ENCODE results near the gene PARVB. TPM values are rescaled to one million over a fixed set of nuclear protein-coding genes. Genes with fewer than 3 reads are reported as not detected.

Gene PARVB
- total RNA-seq, 2 experiments from 2014 or later, result 71.4 to 71.5 TPM

- H3K4me3 Mint-ChIP-seq, result no peak overlapping the region
- no peaks in the 10 kb centered on the region for H3K9me3 Mint-ChIP-seq
- no peak overlapping the region for H3K27ac Mint-ChIP-seq
- no peaks in the 10 kb centered on the region for H3K27me3 Mint-ChIP-seq
- H3K4me1 Mint-ChIP-seq, result peaks cover 24% of the 10 kb centered on the region
- no peak for DNase-seq
- peaks cover 43% of the 10 kb centered on the region for H3K36me3 Mint-ChIP-seq
Observed at GRCh38 chr22:43994006-43994405, 30.1 kb upstream of the PARVB start.

- Mint-ChIP-seq H3K27me3 (no peaks in the 10 kb centered on the region), H3K4me3 (no peak overlapping the region), H3K27ac (no peak overlapping the region), H3K4me1 (peaks cover 24% of the 10 kb centered on the region), H3K9me3 (no peaks in the 10 kb centered on the region), H3K36me3 (peaks cover 43% of the 10 kb centered on the region)
- DNase-seq, result no peak
Observed at GRCh38 chr22:43994416-43994815, 29.7 kb upstream of the PARVB start.

GRCh38 chr22:43995057-43995685 is 28.9 kb upstream of the PARVB start:
- Mint-ChIP-seq H3K27me3 (no peaks in the 10 kb centered on the region), H3K4me3 (peak overlapping the region; percentile 88), H3K27ac (peak overlapping the region; percentile 94), H3K9me3 (no peaks in the 10 kb centered on the region), H3K36me3 (peaks cover 43% of the 10 kb centered on the region), H3K4me1 (peaks cover 24% of the 10 kb centered on the region)
- no peak for DNase-seq

- no peak for DNase-seq
- peaks cover 24% of the 10 kb centered on the region for H3K4me1 Mint-ChIP-seq
- no peaks in the 10 kb centered on the region for H3K9me3 Mint-ChIP-seq
- H3K4me3 Mint-ChIP-seq, result peak overlapping the region; percentile 88
- H3K27me3 Mint-ChIP-seq, result no peaks in the 10 kb centered on the region
- H3K36me3 Mint-ChIP-seq, result peaks cover 44% of the 10 kb centered on the region
- peak overlapping the region; percentile 94 for H3K27ac Mint-ChIP-seq
Observed at GRCh38 chr22:43995798-43996169, 28.3 kb upstream of the PARVB start.

GRCh38 chr22:43996170-43996980 is 27.7 kb upstream of the PARVB start:
- Mint-ChIP-seq H3K4me3 (peak overlapping the region; percentile 88), H3K36me3 (peaks cover 44% of the 10 kb centered on the region), H3K27me3 (no peaks in the 10 kb centered on the region), H3K4me1 (peaks cover 24% of the 10 kb centered on the region), H3K9me3 (no peaks in the 10 kb centered on the region), H3K27ac (peak overlapping the region; percentile 94)
- DNase-seq, result peak; percentile 66

GRCh38 chr22:43996981-43997265 is 27.2 kb upstream of the PARVB start:
- Mint-ChIP-seq H3K27me3 (no peaks in the 10 kb centered on the region), H3K27ac (peak overlapping the region; percentile 94), H3K4me1 (peaks cover 24% of the 10 kb centered on the region), H3K9me3 (no peaks in the 10 kb centered on the region), H3K4me3 (peak overlapping the region; percentile 88), H3K36me3 (peaks cover 40% of the 10 kb centered on the region)
- DNase-seq, result no peak

GRCh38 chr22:43998679-43999264 is 25.3 kb upstream of the PARVB start:
- no peak overlapping the region for H3K27ac Mint-ChIP-seq
- no peaks in the 10 kb centered on the region for H3K9me3 Mint-ChIP-seq
- H3K36me3 Mint-ChIP-seq, result peaks cover 36% of the 10 kb centered on the region
- DNase-seq, result no peak
- H3K4me1 Mint-ChIP-seq, result peaks cover 19% of the 10 kb centered on the region
- no peaks in the 10 kb centered on the region for H3K27me3 Mint-ChIP-seq
- H3K4me3 Mint-ChIP-seq, result no peak overlapping the region

GRCh38 chr22:43999378-43999777 is 24.7 kb upstream of the PARVB start:
- Mint-ChIP-seq H3K4me3 (no peak overlapping the region), H3K27me3 (no peaks in the 10 kb centered on the region), H3K27ac (no peak overlapping the region), H3K4me1 (peaks cover 19% of the 10 kb centered on the region), H3K36me3 (peaks cover 34% of the 10 kb centered on the region), H3K9me3 (no peaks in the 10 kb centered on the region)
- no peak for DNase-seq

GRCh38 chr22:44000123-44000522 is 24.0 kb upstream of the PARVB start:
- Mint-ChIP-seq H3K27me3 (no peaks in the 10 kb centered on the region), H3K4me3 (no peak overlapping the region), H3K27ac (no peak overlapping the region), H3K9me3 (no peaks in the 10 kb centered on the region), H3K36me3 (peaks cover 31% of the 10 kb centered on the region), H3K4me1 (peaks cover 14% of the 10 kb centered on the region)
- DNase-seq, result no peak

- Mint-ChIP-seq H3K27ac (no peak overlapping the region), H3K36me3 (peaks cover 26% of the 10 kb centered on the region), H3K27me3 (no peaks in the 10 kb centered on the region), H3K4me3 (no peak overlapping the region), H3K4me1 (peaks cover 7% of the 10 kb centered on the region), H3K9me3 (no peaks in the 10 kb centered on the region)
- DNase-seq, result no peak
Observed at GRCh38 chr22:44001521-44001920, 22.6 kb upstream of the PARVB start.

- no peak for DNase-seq
- Mint-ChIP-seq H3K27me3 (no peaks in the 10 kb centered on the region), H3K36me3 (peaks cover 18% of the 10 kb centered on the region), H3K9me3 (no peaks in the 10 kb centered on the region), H3K4me1 (no peaks in the 10 kb centered on the region), H3K4me3 (no peak overlapping the region), H3K27ac (no peak overlapping the region)
Observed at GRCh38 chr22:44002324-44002723, 21.8 kb upstream of the PARVB start.

- no peaks in the 10 kb centered on the region for H3K9me3 Mint-ChIP-seq
- H3K27me3 Mint-ChIP-seq, result no peaks in the 10 kb centered on the region
- H3K27ac Mint-ChIP-seq, result no peak overlapping the region
- no peak overlapping the region for H3K4me3 Mint-ChIP-seq
- H3K36me3 Mint-ChIP-seq, result peaks cover 14% of the 10 kb centered on the region
- H3K4me1 Mint-ChIP-seq, result no peaks in the 10 kb centered on the region
- DNase-seq, result no peak
Observed at GRCh38 chr22:44002997-44003396, 21.1 kb upstream of the PARVB start.

- no peak overlapping the region for H3K4me3 Mint-ChIP-seq
- DNase-seq, result no peak
- H3K36me3 Mint-ChIP-seq, result peaks cover 8% of the 10 kb centered on the region
- no peaks in the 10 kb centered on the region for H3K4me1 Mint-ChIP-seq
- no peaks in the 10 kb centered on the region for H3K9me3 Mint-ChIP-seq
- H3K27me3 Mint-ChIP-seq, result no peaks in the 10 kb centered on the region
- no peak overlapping the region for H3K27ac Mint-ChIP-seq
Observed at GRCh38 chr22:44003405-44004103, 20.5 kb upstream of the PARVB start.

- H3K36me3 Mint-ChIP-seq, result peaks cover 7% of the 10 kb centered on the region
- H3K4me3 Mint-ChIP-seq, result no peak overlapping the region
- H3K27ac Mint-ChIP-seq, result no peak overlapping the region
- no peak for DNase-seq
- no peaks in the 10 kb centered on the region for H3K9me3 Mint-ChIP-seq
- no peaks in the 10 kb centered on the region for H3K4me1 Mint-ChIP-seq
- H3K27me3 Mint-ChIP-seq, result no peaks in the 10 kb centered on the region
Observed at GRCh38 chr22:44004104-44004460, 20.0 kb upstream of the PARVB start.

- Mint-ChIP-seq H3K27me3 (no peaks in the 10 kb centered on the region), H3K27ac (no peak overlapping the region), H3K9me3 (no peaks in the 10 kb centered on the region), H3K4me3 (no peak overlapping the region), H3K4me1 (no peaks in the 10 kb centered on the region), H3K36me3 (peaks cover 8% of the 10 kb centered on the region)
- no peak for DNase-seq
Observed at GRCh38 chr22:44005524-44005923, 18.6 kb upstream of the PARVB start.

Data from activated naive CD8-positive, alpha-beta T cell treated with anti-CD3 and anti-CD28 coated beads for 36 hours (primary cell).